Adrenal gland (tissue), 12 donors: Measurements from ENCODE around the gene CARD8. TPM values are rescaled to one million over a fixed set of nuclear protein-coding genes. Genes with fewer than 3 reads are reported as not detected.
"Not testable (repeated sequence)": the region's sequence is repeated elsewhere in the genome, so short reads cannot be mapped to it uniquely, and the experiment has no call there.

Source experiments
- DNase-seq, 7 donors: peaks; one replicate each; pipeline ENCODE4 v3.0.0-alpha.2; 2019 to 2020
- H3K27ac ChIP-seq, 5 donors: fragments of 200-600 bp; sonication (generic) in 4 of 5; 1 replicate in 3 of 5; 2 replicates in 2 of 5; pipeline versions ENCODE4 v1.5.1 to v1.8.0; 2016 to 2020; ENCODE audit warnings: mild to moderate bottlenecking in 1 of 5
- H3K27me3 ChIP-seq: fragments of 200-600 bp; 2 replicates; pipeline ENCODE4 v1.8.0; 2021
- H3K36me3 ChIP-seq, 2 donors: fragments of 200-600 bp; replicated peaks in 1 of 2; 1 replicate in 1 of 2; 2 replicates in 1 of 2; pipeline versions ENCODE4 v1.5.1 to v1.8.0; 2018 to 2022
- H3K4me1 ChIP-seq, 2 donors: fragments of 200-600 bp; replicated peaks in 1 of 2; 1 replicate in 1 of 2; 2 replicates in 1 of 2; pipeline versions ENCODE4 v1.5.1 to v1.8.0; 2018 to 2021
- H3K4me3 ChIP-seq, 4 donors: fragments of 200-600 bp; sonication (generic) in 3 of 4; one replicate each; pipeline ENCODE4 v1.5.1; 2016 to 2018
- H3K9me3 ChIP-seq, 3 donors: fragments of 200-600 bp; sonication (generic) in 1 of 3; replicated peaks in 1 of 3; 1 replicate in 2 of 3; 2 replicates in 1 of 3; pipeline versions ENCODE4 v1.5.1 to v1.8.0; 2016 to 2021
- POLR2A ChIP-seq, 2 donors: fragments of 450-650 bp; IDR thresholded peaks; one replicate each; pipeline ENCODE4 v1.6.1; 2017; ENCODE audit warnings: antibody characterized with exemption in 2 of 2, mild to moderate bottlenecking in 2 of 2, moderate library complexity in 1 of 2
- WGBS, 4 donors: extraction: QIAGEN DNeasy Blood & Tissue Kit in 2 of 4; methylation state at CpG; one replicate each; pipeline versions ENCODE4 v1.1.5 to v1.1.7; 2013 to 2017; 5-methylcytosine and 5-hydroxymethylcytosine counted together
- intact Hi-C, 2 donors: fragments of 100-400 bp; cut with DNase I; formaldehyde crosslinking; loops; one replicate each; pipeline versions ENCODE4 v1.14.1 to v1.15.0; 2022 to 2023
- polyA plus RNA-seq, 3 donors: library from polyadenylated mRNA; stranded (reverse); fragments of 200-250 nt in 2 of 3; fragments of 350-450 nt in 1 of 3; fragmentation: Illumina TruSeq in 1 of 3; extraction: RNeasy Lipid Tissue Mini Kit (QIAGEN cat#74804) in 1 of 3; gene quantifications; one replicate each; pipeline ENCODE4 v1.2.3, GENCODE V29; 2013 to 2014
- total RNA-seq, 9 donors: library from RNA; depleted of rRNA in 4 of 9; stranded (reverse); fragments of >200 nt in 4 of 9; fragments of 120-200 nt in 1 of 9; fragmentation: NEBNext Ultra II Directional in 1 of 9; extraction: Animal tissue kit (Norgen Biotek cat#: 25700) in 1 of 9; gene quantifications; one replicate each; pipeline versions ENCODE4 v1.1.0 to v1.2.4, GENCODE V29; 2013 to 2023
- TF ChIP-seq, protein P1 (sequence below), 6 experiments: fragments of 450-650 bp in 4 of 6; fragments of 200-600 bp in 2 of 6; sonication (generic) in 1 of 6; IDR thresholded peaks; 1 replicate in 5 of 6; 2 replicates in 1 of 6; pipeline versions ENCODE4 v1.5.1 to v1.8.0; 2016 to 2021; ENCODE audit warnings: antibody characterized with exemption in 6 of 6, mild to moderate bottlenecking in 2 of 6, moderate library complexity in 1 of 6
- donor health status: healthy with polysubstance abuse.
- donor health status: Bipolar disorder and iron deficiency.
- donor health status: DM: yes; HTN: yes; CAD: no.
- donor health status: DM: no; HTN: no; CAD: no.
- donor health status: DM: no; HTN: no; CAD: no.
- donor health status: DM: yes; HTN: yes; CAD: no.

The CARD8 gene
- total and polyA plus RNA-seq, 12 donors, result 14.1 to 48.3 (median 32.7) TPM

DNA sequence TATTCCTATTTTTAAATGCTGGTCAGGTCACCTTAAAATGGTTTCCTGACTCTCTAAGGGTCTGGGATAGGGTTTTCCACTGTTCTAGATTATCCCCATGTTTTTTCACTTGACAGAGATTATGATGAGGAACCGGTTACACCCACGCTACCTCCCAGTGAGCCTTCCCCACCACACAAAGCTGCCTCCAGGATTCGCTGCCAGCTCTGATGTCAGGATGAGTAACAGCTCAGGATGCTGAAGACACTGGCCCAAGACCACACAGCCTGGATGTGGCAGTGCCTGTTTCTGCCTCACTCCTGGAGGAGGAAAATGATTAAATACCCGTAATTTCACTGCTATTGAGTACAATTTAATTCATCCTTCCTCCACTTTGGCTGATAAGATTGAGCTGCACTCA, 37.1 kb upstream of the CARD8 start:
- no peaks in the 10 kb centered on the region for H3K36me3 ChIP-seq
- H3K27me3 ChIP-seq, result no peaks in the 10 kb centered on the region
- intact Hi-C loops, result loop anchor here in 1 of 2 donors (2.0 kb wide), 1 partner anchor 26 kb away; no protein-coding TSS in a partner anchor
- H3K4me3 ChIP-seq, result no peak overlapping the region
- DNase-seq, result no peak
- H3K9me3 ChIP-seq, result no peaks in the 10 kb centered on the region
- 81 to 88% (median 83%) methylated on average over 1 to 4 of the region's 4 CpGs for WGBS, 4 donors
- H3K27ac ChIP-seq, result no peak overlapping the region
- H3K4me1 ChIP-seq, result peaks cover 7 to 11% of the 10 kb centered on the region in 2 donors
- TF ChIP-seq, protein P1, sequence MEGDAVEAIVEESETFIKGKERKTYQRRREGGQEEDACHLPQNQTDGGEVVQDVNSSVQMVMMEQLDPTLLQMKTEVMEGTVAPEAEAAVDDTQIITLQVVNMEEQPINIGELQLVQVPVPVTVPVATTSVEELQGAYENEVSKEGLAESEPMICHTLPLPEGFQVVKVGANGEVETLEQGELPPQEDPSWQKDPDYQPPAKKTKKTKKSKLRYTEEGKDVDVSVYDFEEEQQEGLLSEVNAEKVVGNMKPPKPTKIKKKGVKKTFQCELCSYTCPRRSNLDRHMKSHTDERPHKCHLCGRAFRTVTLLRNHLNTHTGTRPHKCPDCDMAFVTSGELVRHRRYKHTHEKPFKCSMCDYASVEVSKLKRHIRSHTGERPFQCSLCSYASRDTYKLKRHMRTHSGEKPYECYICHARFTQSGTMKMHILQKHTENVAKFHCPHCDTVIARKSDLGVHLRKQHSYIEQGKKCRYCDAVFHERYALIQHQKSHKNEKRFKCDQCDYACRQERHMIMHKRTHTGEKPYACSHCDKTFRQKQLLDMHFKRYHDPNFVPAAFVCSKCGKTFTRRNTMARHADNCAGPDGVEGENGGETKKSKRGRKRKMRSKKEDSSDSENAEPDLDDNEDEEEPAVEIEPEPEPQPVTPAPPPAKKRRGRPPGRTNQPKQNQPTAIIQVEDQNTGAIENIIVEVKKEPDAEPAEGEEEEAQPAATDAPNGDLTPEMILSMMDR (IDR thresholded peaks at IDR 0.05), result no peak
- TF ChIP-seq POLR2A (IDR thresholded peaks at IDR 0.05), result no peak

- H3K27ac ChIP-seq, DNase-seq, H3K27me3 ChIP-seq, H3K9me3 ChIP-seq, intact Hi-C loops, H3K4me3 ChIP-seq, H3K36me3 ChIP-seq: not testable (repeated sequence)
- WGBS, 4 donors, result 19 to 25% (median 23%) methylated on average over 11 of the region's 11 CpGs
- H3K4me1 ChIP-seq, result peaks cover 7 to 11% of the 10 kb centered on the region in 2 donors
Observed at GRCh38 chr19:48291489-48291815, 35.7 kb upstream of the CARD8 start.

DNA sequence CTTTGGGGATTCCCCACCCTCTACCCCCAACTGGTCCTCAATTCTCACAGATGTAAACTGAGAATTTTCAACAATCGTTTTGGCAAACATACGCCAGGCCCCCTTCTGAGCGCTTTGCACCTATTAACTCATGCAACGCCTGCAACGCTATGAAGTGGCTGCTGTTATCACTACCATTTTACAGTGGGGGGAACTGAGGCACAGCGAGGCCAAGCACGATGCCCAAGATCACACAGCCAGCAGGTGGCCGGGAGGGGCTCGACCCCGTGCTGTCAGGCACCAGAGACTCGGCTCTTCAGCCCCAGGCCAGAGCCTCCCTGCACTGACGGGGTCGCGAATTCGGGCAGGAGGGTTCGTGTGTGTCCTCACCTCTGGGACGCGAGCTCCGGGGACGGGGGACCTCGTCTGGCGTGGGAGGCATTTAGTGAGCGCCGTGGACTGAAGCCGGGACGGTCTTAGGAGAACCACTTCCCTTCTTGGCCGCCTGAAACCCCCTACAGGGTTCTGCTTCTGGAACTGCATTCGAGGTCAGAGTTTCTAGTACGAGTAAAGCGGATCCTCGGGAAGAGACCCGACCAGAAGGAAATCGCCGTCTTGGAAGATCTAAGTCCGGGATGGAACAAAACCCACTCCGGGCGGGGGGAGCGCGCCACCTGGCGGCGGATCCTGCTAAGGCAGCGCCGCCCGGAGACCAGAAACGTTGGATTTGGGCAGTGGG, 35.2 kb upstream of the CARD8 start:
- H3K27ac ChIP-seq, result no peak overlapping the region
- WGBS, 4 donors, result 0 to 1% (median 1%) methylated on average over 1 to 45 of the region's 45 CpGs
- intact Hi-C loops, result no loop called here

GRCh38 chr19:48290401-48290770, 34.7 kb upstream of the CARD8 start:
- peak in 4 of 7 donors; percentile 28 to 58 (median 38) for DNase-seq
- no peaks in the 10 kb centered on the region for H3K27me3 ChIP-seq
- H3K36me3 ChIP-seq, result no peaks in the 10 kb centered on the region
- peak overlapping the region in 1 of 4 donors; percentile 35 for H3K4me3 ChIP-seq
- no peak for TF ChIP-seq POLR2A (IDR thresholded peaks at IDR 0.05)
- TF ChIP-seq, protein P1 (IDR thresholded peaks at IDR 0.05), result no peak
- WGBS, 4 donors, result 6 to 21% (median 13%) methylated on average over 2 to 10 of the region's 10 CpGs
- no peaks in the 10 kb centered on the region for H3K9me3 ChIP-seq
- peaks cover 7 to 11% of the 10 kb centered on the region in 2 donors for H3K4me1 ChIP-seq
- intact Hi-C loops, result no loop called here
- no peak overlapping the region for H3K27ac ChIP-seq

More for the DNA sequence above, 35.2 kb upstream of the CARD8 start:
- Histone ChIP-seq H3K4me1 (peaks cover 7 to 11% of the 10 kb centered on the region in 2 donors), H3K9me3 (no peaks in the 10 kb centered on the region), H3K36me3 (no peaks in the 10 kb centered on the region), H3K27me3 (no peaks in the 10 kb centered on the region), H3K4me3 (peak overlapping the region in 2 of 4 donors; percentile 17 to 35)
- TF ChIP-seq, protein P1 (IDR thresholded peaks at IDR 0.05), result peak; percentile 93 to 98 (median 96)
- TF ChIP-seq POLR2A (IDR thresholded peaks at IDR 0.05), result no peak
- DNase-seq, result peak; percentile 80 to 89 (median 85)

GRCh38 chr19:48287748-48288147, 32.0 kb upstream of the CARD8 start:
- TF ChIP-seq POLR2A (IDR thresholded peaks at IDR 0.05), result no peak
- TF ChIP-seq, protein P1 (IDR thresholded peaks at IDR 0.05), result no peak
- no peaks in the 10 kb centered on the region for H3K27me3 ChIP-seq
- H3K36me3 ChIP-seq, result no peaks in the 10 kb centered on the region
- H3K4me1 ChIP-seq, result peaks cover 7 to 11% of the 10 kb centered on the region in 2 donors
- H3K4me3 ChIP-seq, result no peak overlapping the region
- intact Hi-C loops, result no loop called here
- H3K9me3 ChIP-seq, result no peaks in the 10 kb centered on the region
- no peak overlapping the region for H3K27ac ChIP-seq
- WGBS, 4 donors, result 80 to 96% (median 91%) methylated on average over 3 of the region's 3 CpGs
- DNase-seq, result no peak
